KMS-11 (cell line): ENCODE data around the gene DNA2.

Source experiments
- H2AFZ ChIP-seq: fragments of 200-600 bp; sonication (generic); 2 replicates; pipeline ENCODE4 v1.6.1; 2016; ENCODE audit warnings: antibody characterized with exemption, mixed run types, low read depth
- H3K27ac ChIP-seq: fragments of 200-600 bp; sonication (generic); 2 replicates; pipeline ENCODE4 v1.6.1; 2016; ENCODE audit warnings: mild to moderate bottlenecking, mixed run types
- H3K27me3 ChIP-seq: fragments of 200-600 bp; sonication (generic); 2 replicates; pipeline ENCODE4 v1.6.1; 2017; ENCODE audit warnings: mild to moderate bottlenecking, low read depth, mixed run types, moderate library complexity; ENCODE audit not compliant: insufficient read depth
- H3K36me3 ChIP-seq: fragments of 200-600 bp; sonication (generic); 2 replicates; pipeline ENCODE4 v1.6.1; 2017; ENCODE audit warnings: mild to moderate bottlenecking, mixed run types; ENCODE audit not compliant: insufficient read depth
- H3K4me1 ChIP-seq: fragments of 200-600 bp; sonication (generic); 2 replicates; pipeline ENCODE4 v1.6.1; 2016; ENCODE audit warnings: mild to moderate bottlenecking, low read depth, mixed run types; ENCODE audit not compliant: poor library complexity, severe bottlenecking
- H3K4me2 ChIP-seq: fragments of 200-600 bp; sonication (generic); 2 replicates; pipeline ENCODE4 v1.7.0; 2016; ENCODE audit warnings: mild to moderate bottlenecking, mixed run types
- H3K4me3 ChIP-seq: fragments of 200-600 bp; sonication (generic); IDR thresholded peaks from 2 replicates; pipeline ENCODE4 v1.6.1; 2017; ENCODE audit warnings: low read depth, low read length, mixed read lengths; ENCODE audit not compliant: insufficient read depth
- H3K79me2 ChIP-seq: fragments of 200-600 bp; sonication (generic); 2 replicates; pipeline ENCODE4 v1.6.1; 2016; ENCODE audit warnings: low read depth, mixed run types; ENCODE audit not compliant: insufficient read depth
- H3K9ac ChIP-seq: fragments of 200-600 bp; sonication (generic); 2 replicates; pipeline ENCODE4 v1.6.1; 2016; ENCODE audit warnings: mild to moderate bottlenecking, mixed run types
- H4K20me1 ChIP-seq: fragments of 200-600 bp; sonication (generic); 2 replicates; pipeline ENCODE4 v1.6.1; 2016; ENCODE audit warnings: mild to moderate bottlenecking, mixed run types; ENCODE audit not compliant: insufficient read depth
- TF ChIP-seq, protein P1 (sequence below): fragments of 200-600 bp; sonication (generic); conservative IDR thresholded peaks from 2 replicates; pipeline ENCODE4 v1.6.1; 2017; ENCODE audit warnings: low read depth, mild to moderate bottlenecking, antibody characterized with exemption, low read length, moderate library complexity, mixed read lengths

The DNA2 gene

DNA sequence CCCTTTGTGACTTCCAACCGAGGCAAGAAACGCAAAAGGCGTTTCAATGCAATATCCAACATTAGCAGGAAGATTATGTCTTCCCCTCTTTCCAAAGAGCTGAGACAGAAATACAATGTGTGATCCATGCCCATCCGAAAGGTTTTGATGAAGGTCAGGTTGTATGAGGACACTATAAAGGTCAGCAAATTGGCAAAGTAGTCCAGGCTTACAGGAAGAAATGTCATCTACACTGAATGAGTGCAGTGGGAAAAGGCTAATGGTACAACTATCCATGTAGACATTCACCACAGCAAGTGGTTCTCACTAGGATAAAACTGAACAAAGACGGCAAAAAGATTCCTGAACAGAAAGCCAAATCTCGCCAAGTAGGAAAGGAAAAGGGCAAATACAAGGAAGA lies 27.8 kb upstream of the DNA2 start:
- no peaks in the 10 kb centered on the region for H3K4me1 ChIP-seq
- H3K27ac ChIP-seq: no peak overlapping the region
- H3K36me3 ChIP-seq: no peaks in the 10 kb centered on the region
- H3K27me3 ChIP-seq: no peaks in the 10 kb centered on the region
- no peak overlapping the region for H2AFZ ChIP-seq
- H3K4me3 ChIP-seq: no peak overlapping the region
- H4K20me1 ChIP-seq: no peaks in the 10 kb centered on the region
- no peak overlapping the region for H3K4me2 ChIP-seq
- no peaks in the 10 kb centered on the region for H3K79me2 ChIP-seq
- H3K9ac ChIP-seq: no peak overlapping the region
- TF ChIP-seq, protein P1, sequence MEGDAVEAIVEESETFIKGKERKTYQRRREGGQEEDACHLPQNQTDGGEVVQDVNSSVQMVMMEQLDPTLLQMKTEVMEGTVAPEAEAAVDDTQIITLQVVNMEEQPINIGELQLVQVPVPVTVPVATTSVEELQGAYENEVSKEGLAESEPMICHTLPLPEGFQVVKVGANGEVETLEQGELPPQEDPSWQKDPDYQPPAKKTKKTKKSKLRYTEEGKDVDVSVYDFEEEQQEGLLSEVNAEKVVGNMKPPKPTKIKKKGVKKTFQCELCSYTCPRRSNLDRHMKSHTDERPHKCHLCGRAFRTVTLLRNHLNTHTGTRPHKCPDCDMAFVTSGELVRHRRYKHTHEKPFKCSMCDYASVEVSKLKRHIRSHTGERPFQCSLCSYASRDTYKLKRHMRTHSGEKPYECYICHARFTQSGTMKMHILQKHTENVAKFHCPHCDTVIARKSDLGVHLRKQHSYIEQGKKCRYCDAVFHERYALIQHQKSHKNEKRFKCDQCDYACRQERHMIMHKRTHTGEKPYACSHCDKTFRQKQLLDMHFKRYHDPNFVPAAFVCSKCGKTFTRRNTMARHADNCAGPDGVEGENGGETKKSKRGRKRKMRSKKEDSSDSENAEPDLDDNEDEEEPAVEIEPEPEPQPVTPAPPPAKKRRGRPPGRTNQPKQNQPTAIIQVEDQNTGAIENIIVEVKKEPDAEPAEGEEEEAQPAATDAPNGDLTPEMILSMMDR: no peak

DNA sequence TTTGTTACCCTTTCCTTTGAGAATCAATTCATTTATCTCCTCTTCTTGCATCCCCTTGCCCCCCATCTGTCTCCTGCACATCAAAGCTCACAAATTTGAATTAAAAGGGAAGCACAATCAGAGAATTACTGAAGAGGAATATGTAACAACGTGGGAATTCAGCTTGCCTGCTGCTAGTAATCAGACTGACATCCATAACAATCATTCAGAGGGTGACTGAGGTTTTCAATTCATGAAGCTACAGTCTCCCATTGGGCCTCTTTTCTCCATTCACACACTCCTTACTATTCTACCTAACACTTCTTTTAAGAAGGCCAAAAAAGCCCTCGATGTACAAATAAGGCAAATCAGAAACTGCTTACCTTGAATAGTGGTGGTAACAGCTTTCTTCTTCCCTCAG lies 24.3 kb upstream of the DNA2 start:
- Histone ChIP-seq H3K4me2 (no peak overlapping the region), H3K9ac (no peak overlapping the region), H4K20me1 (no peaks in the 10 kb centered on the region), H3K4me1 (no peaks in the 10 kb centered on the region), H3K36me3 (no peaks in the 10 kb centered on the region), H3K27me3 (no peaks in the 10 kb centered on the region), H3K27ac (no peak overlapping the region), H2AFZ (no peak overlapping the region), H3K79me2 (no peaks in the 10 kb centered on the region), H3K4me3 (no peak overlapping the region)
- TF ChIP-seq, protein P1: no peak

DNA sequence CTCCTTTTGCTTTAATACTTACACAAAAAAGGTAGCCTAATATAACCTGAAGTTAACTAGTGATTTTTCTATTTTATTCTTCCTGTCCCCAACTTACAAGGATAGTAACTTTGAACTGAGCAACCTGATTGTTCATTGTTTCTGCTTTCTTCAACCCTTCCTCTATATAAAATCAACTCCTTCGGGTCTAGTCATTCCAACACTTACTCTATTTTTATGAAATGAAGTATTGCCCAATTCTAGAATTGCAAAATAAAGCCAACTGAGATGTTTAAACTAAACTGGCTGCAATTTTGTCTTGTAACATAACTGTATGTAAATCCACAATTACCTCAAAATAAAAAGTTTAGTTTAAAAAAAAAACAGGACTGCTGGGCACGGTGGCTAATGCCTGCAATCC lies 20.3 kb upstream of the DNA2 start:
- Histone ChIP-seq H3K4me3 (no peak overlapping the region), H3K79me2 (no peaks in the 10 kb centered on the region), H2AFZ (no peak overlapping the region), H3K36me3 (no peaks in the 10 kb centered on the region; the same call in 1 of the 2 replicates), H3K27me3 (no peaks in the 10 kb centered on the region), H4K20me1 (no peaks in the 10 kb centered on the region), H3K27ac (no peak overlapping the region), H3K4me2 (no peak overlapping the region), H3K9ac (no peak overlapping the region), H3K4me1 (no peaks in the 10 kb centered on the region)
- TF ChIP-seq, protein P1: no peak

DNA sequence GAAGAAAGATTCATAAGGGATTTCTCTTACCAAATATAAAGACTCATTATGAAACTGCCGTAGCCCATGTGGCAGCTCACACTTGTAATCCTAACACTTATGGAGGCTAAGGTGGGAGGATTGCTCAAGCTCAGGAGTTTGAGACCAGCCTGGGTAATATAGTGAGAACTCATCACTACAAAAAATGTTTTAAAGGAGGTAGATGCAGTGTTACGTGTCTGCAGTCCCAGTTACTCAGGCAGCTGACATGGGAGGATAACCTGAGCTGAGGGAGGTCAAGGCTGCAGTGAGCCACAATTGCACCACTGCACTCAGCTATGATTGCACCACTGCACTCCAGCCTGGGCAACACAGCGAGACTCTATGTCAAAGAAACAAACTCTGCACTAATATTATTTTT lies 18.1 kb upstream of the DNA2 start:
- TF ChIP-seq, protein P1: no peak
- Histone ChIP-seq H3K4me3 (no peak overlapping the region), H2AFZ (no peak overlapping the region), H3K79me2 (no peaks in the 10 kb centered on the region), H3K4me1 (no peaks in the 10 kb centered on the region), H3K27ac (no peak overlapping the region), H3K36me3 (no peaks in the 10 kb centered on the region; the same call in 1 of the 2 replicates), H3K4me2 (no peak overlapping the region), H3K9ac (no peak overlapping the region), H3K27me3 (no peaks in the 10 kb centered on the region), H4K20me1 (no peaks in the 10 kb centered on the region)
